Lung (tissue), 12 donors: ENCODE data around the gene SLC1A7. TPM values are rescaled to one million over a fixed set of nuclear protein-coding genes. Genes with fewer than 3 reads are reported as not detected.

Experiments
- ATAC-seq: fragments of 200-7000 bp; cut with Tn5 transposase; one replicate; pipeline ENCODE4 v1.9.1; 2020; ENCODE audit warnings: moderate number of reproducible peaks; ENCODE audit not compliant: insufficient read depth, low FRiP score
- DNase-seq, 3 donors: peaks; one replicate each; pipeline ENCODE4 v3.0.0-alpha.2; 2013 to 2017
- H3K27ac ChIP-seq, 2 donors: one replicate each; pipeline ENCODE4 v1.5.1; 2013; ENCODE audit warnings: mild to moderate bottlenecking in 2 of 2, moderate library complexity in 2 of 2, control low read depth in 1 of 2, inconsistent platforms in 1 of 2, low read depth in 1 of 2, low read length in 1 of 2
- H3K27me3 ChIP-seq, 3 donors: one replicate each; pipeline ENCODE4 v1.5.1; 2013; ENCODE audit warnings: low read length in 2 of 3; ENCODE audit not compliant: control insufficient read depth in 3 of 3, insufficient read depth in 3 of 3
- H3K36me3 ChIP-seq, 4 donors: one replicate each; pipeline ENCODE4 v1.5.1; 2013; ENCODE audit warnings: low read length in 4 of 4, mild to moderate bottlenecking in 1 of 4, moderate library complexity in 1 of 4; ENCODE audit not compliant: control insufficient read depth in 4 of 4, insufficient read depth in 4 of 4
- H3K4me1 ChIP-seq, 5 donors: one replicate each; pipeline ENCODE4 v1.5.1; 2013; ENCODE audit warnings: low read length in 5 of 5, mild to moderate bottlenecking in 2 of 5, moderate library complexity in 1 of 5; ENCODE audit not compliant: control insufficient read depth in 5 of 5, insufficient read depth in 5 of 5
- H3K4me3 ChIP-seq: one replicate; pipeline ENCODE4 v1.5.1; 2013; ENCODE audit warnings: mild to moderate bottlenecking, control low read depth, moderate library complexity
- H3K9ac ChIP-seq, 2 donors: one replicate each; pipeline ENCODE4 v1.5.1; 2013; ENCODE audit warnings: low read length in 2 of 2, control low read depth in 1 of 2; ENCODE audit not compliant: insufficient read depth in 1 of 2
- H3K9me3 ChIP-seq, 4 donors: one replicate each; pipeline ENCODE4 v1.5.1; 2013; ENCODE audit warnings: low read length in 3 of 4, mild to moderate bottlenecking in 1 of 4, moderate library complexity in 1 of 4; ENCODE audit not compliant: control insufficient read depth in 4 of 4, insufficient read depth in 3 of 4
- WGBS, 2 donors: extraction: QIAGEN DNeasy Blood & Tissue Kit; methylation state at CpG; one replicate each; pipeline ENCODE4 v1.1.7; 2013; 5-methylcytosine and 5-hydroxymethylcytosine counted together
- polyA plus RNA-seq, 2 donors: library from polyadenylated mRNA; stranded (reverse); fragments of 200-250 nt; gene quantifications; one replicate each; pipeline ENCODE4 v1.2.1, GENCODE V29; 2013
- total RNA-seq, 2 donors: library from RNA; depleted of rRNA in 1 of 2; stranded (reverse); fragments of >200 nt in 1 of 2; gene quantifications; one replicate each; pipeline ENCODE4 v1.2.1, GENCODE V29; 2014 to 2021
- TF ChIP-seq, protein P1 (sequence below): IDR thresholded peaks from 2 replicates; pipeline ENCODE4 v1.5.1; 2012; ENCODE audit warnings: mild to moderate bottlenecking; ENCODE audit errors: control extremely low read depth, extremely low read depth
- donor health status: control.
- donor health status: control.
- donor health status: Bipolar disorder and iron deficiency.
- donor health status: healthy.
- donor health status: DM: yes; HTN: yes; CAD: no.

The SLC1A7 gene
- total and polyA plus RNA-seq, 4 donors: 0.14 to 0.81 (median 0.38) TPM

DNA sequence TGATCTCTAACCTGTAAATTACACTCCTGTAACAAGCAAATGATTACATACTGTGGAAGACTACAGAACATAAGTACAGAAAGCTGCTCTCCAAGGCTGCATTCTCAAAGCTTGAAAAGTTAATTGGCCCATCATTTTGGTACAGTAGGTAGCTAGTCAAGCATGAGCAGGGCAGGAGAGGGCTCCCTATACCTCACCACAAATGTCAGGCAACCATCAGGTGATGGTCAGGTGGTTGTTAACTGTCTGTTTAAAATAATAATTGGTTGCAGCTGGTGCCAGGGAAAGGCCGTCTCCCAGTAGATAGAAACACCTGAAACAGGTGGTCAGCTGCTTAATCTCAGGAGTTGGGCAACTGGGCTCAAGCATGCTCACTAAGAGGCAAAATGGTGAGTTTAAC lies 13.1 kb upstream of the SLC1A7 start:
- H3K27me3 ChIP-seq: no peaks in the 10 kb centered on the region
- ATAC-seq (no peak), DNase-seq (no peak)
- no peaks in the 10 kb centered on the region for H3K9me3 ChIP-seq
- 86 to 87% methylated on average over 1 of the region's 1 CpG for WGBS, 2 donors
- no peak overlapping the region for H3K4me3 ChIP-seq
- TF ChIP-seq, protein P1, sequence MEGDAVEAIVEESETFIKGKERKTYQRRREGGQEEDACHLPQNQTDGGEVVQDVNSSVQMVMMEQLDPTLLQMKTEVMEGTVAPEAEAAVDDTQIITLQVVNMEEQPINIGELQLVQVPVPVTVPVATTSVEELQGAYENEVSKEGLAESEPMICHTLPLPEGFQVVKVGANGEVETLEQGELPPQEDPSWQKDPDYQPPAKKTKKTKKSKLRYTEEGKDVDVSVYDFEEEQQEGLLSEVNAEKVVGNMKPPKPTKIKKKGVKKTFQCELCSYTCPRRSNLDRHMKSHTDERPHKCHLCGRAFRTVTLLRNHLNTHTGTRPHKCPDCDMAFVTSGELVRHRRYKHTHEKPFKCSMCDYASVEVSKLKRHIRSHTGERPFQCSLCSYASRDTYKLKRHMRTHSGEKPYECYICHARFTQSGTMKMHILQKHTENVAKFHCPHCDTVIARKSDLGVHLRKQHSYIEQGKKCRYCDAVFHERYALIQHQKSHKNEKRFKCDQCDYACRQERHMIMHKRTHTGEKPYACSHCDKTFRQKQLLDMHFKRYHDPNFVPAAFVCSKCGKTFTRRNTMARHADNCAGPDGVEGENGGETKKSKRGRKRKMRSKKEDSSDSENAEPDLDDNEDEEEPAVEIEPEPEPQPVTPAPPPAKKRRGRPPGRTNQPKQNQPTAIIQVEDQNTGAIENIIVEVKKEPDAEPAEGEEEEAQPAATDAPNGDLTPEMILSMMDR: no peak
- H3K27ac ChIP-seq: no peak overlapping the region
- no peaks in the 10 kb centered on the region for H3K4me1 ChIP-seq
- no peak overlapping the region for H3K9ac ChIP-seq
- no peaks in the 10 kb centered on the region for H3K36me3 ChIP-seq

DNA sequence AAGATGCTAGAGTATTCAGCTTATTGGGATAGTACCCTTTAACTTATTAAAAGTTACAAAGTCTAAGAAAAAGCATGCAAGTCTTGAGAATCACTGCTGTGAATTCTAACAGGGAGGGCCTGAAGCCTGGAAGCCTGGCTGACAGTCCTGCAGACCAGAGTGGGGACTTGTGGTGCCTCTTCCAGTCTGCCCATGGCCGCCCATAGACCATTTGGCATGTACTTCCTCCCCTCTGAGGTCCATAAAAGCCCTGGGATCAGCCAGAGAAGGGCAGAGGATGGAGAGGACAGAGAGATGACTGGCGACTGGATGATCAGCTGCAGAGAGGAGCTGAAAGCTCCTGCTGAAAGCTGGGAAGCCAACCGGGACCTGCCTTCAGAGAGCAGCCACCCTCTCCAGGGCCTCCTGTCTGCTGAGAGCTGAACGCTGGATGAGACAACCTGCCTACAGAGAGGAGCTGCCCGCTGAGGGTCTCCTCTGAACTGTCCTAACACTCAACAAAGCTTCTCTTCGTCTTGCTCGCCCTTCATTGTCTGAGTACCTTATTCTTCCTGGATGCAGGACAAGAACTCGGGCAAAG lies 12.5 kb upstream of the SLC1A7 start:
- DNase-seq (no peak), ATAC-seq (no peak)
- H3K27me3 ChIP-seq: no peaks in the 10 kb centered on the region
- TF ChIP-seq, protein P1: no peak
- no peak overlapping the region for H3K4me3 ChIP-seq
- WGBS, 2 donors: 86 to 87% methylated on average over 8 of the region's 8 CpGs
- H3K36me3 ChIP-seq: no peaks in the 10 kb centered on the region
- H3K9me3 ChIP-seq: no peaks in the 10 kb centered on the region
- H3K27ac ChIP-seq: no peak overlapping the region
- no peak overlapping the region for H3K9ac ChIP-seq
- no peaks in the 10 kb centered on the region for H3K4me1 ChIP-seq

DNA sequence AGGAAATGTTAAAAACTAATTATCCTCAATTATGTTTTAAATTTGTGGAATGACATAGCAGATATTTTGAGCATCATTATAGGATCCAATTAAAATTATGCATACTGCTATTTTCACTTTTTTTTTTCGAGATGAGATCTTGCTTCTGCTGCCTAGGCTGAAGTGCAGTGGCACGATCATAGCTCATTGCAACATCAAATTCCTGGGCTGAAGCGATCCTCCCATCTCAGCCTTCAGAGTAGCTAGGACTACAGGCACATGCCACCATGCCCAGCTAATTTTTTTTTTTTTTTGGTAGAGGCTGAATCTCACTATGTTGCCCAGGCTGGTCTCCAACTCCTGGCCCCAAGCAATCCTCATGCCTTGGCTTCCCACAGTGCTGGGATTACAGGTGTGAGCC lies 11.3 kb upstream of the SLC1A7 start:
- ATAC-seq (no peak), DNase-seq (no peak)
- no peaks in the 10 kb centered on the region for H3K4me1 ChIP-seq
- no peaks in the 10 kb centered on the region for H3K36me3 ChIP-seq
- H3K27ac ChIP-seq: no peak overlapping the region
- TF ChIP-seq, protein P1: no peak
- no peaks in the 10 kb centered on the region for H3K9me3 ChIP-seq
- 61 to 77% methylated on average over 3 of the region's 3 CpGs for WGBS, 2 donors
- H3K4me3 ChIP-seq: no peak overlapping the region
- no peak overlapping the region for H3K9ac ChIP-seq
- no peaks in the 10 kb centered on the region for H3K27me3 ChIP-seq

DNA sequence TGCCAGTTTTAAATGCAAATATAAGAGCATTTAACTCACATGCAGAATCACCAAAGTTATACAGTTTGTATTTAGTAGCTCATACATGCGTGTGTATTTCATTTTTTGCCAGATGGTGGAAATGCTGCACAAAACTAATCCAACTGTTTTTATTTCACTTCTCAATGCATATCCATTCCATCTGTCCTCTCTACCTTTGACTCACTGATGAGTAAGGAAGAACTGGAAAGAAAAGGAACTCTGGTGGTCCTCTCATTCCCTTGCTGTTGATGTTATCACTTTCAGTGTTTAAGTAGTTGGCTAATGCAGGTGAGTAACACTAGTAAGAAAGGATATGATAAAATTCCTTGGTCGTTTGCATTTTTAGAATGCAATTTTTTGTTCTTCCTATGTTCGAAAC lies 5.7 kb upstream of the SLC1A7 start:
- Histone ChIP-seq H3K36me3 (no peaks in the 10 kb centered on the region), H3K4me3 (no peak overlapping the region), H3K27me3 (no peaks in the 10 kb centered on the region), H3K4me1 (peaks cover 0 to 18% (median 7%) of the 10 kb centered on the region in 5 donors), H3K9ac (no peak overlapping the region), H3K27ac (no peak overlapping the region), H3K9me3 (no peaks in the 10 kb centered on the region)
- ATAC-seq (no peak), DNase-seq (no peak)
- TF ChIP-seq, protein P1: no peak
- 85 to 86% methylated on average over 3 of the region's 3 CpGs for WGBS, 2 donors
